Body of pancreas (tissue), 4 donors: ENCODE results near the gene SOX18.

Source experiments
- CTCF ChIP-seq, 7 experiments: fragments of 450-650 bp in 4 of 7; fragments of 200-600 bp in 3 of 7; sonication (generic) in 3 of 7; IDR thresholded peaks; one replicate each; pipeline ENCODE4 v1.5.1; 2016 to 2019; ENCODE audit warnings: antibody characterized with exemption in 7 of 7
- POLR2A ChIP-seq, 3 donors: fragments of 450-650 bp; IDR thresholded peaks; one replicate each; pipeline ENCODE4 v1.6.1; 2016; ENCODE audit warnings: antibody characterized with exemption in 3 of 3, mild to moderate bottlenecking in 2 of 3

DNA sequence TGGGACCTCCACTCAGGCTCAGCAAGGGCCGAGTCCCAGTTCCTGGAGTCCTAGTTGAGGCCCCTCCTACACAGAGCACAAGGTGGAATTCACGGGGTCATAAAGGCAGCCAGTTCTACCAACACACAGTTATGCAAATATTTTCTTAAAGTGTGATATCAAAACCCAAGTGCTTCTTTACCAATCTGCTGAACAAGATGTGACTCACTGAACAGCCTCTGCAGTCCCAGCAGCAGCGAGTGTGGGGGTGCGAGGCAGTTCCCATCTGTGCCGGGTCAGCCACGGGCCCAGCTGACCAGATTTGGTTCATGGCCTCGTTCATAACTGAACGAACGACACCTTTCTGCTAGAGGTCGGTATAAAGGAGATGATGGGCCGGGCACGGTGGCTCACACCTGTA is 9.1 kb upstream of the SOX18 start:
- TF ChIP-seq POLR2A (IDR thresholded peaks at IDR 0.05) (no peak), CTCF (IDR thresholded peaks at IDR 0.05) (no peak)
